HG02938 (cell line): ENCODE results near the gene RPS6KL1.
"Not testable (repeated sequence)": the region's sequence is repeated elsewhere in the genome, so short reads cannot be mapped to it uniquely, and the experiment has no call there.

Experiments used
- ATAC-seq: cut with Tn5 transposase; IDR thresholded peaks from one replicate; pipeline ENCODE4 v1.9.1; 2021; ENCODE audit warnings: mild to moderate bottlenecking, moderate library complexity; ENCODE audit not compliant: unreplicated experiment

Gene RPS6KL1

GRCh38 chr14:74936731-74937130 is 13.7 kb upstream of the RPS6KL1 start:
- ATAC-seq: no peak

- no peak for ATAC-seq
Observed at GRCh38 chr14:74936151-74936550, 13.1 kb upstream of the RPS6KL1 start.

DNA sequence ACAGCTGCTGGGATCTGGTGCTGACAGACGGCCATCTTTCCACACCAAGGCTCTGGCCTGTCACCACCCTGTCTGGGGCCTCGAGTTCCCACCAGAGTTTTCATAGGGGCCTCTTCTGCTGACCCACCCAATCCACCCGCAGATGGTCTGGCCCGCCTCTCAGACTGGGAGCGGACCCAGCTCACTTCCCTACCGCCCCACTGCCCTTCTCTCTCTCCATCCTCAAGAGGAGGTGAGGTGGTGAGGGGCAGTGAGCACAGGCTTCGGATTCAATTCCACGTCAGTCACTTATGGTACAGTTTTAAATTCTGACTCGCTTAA is 12.3 kb upstream of the RPS6KL1 start:
- ATAC-seq: no peak

DNA sequence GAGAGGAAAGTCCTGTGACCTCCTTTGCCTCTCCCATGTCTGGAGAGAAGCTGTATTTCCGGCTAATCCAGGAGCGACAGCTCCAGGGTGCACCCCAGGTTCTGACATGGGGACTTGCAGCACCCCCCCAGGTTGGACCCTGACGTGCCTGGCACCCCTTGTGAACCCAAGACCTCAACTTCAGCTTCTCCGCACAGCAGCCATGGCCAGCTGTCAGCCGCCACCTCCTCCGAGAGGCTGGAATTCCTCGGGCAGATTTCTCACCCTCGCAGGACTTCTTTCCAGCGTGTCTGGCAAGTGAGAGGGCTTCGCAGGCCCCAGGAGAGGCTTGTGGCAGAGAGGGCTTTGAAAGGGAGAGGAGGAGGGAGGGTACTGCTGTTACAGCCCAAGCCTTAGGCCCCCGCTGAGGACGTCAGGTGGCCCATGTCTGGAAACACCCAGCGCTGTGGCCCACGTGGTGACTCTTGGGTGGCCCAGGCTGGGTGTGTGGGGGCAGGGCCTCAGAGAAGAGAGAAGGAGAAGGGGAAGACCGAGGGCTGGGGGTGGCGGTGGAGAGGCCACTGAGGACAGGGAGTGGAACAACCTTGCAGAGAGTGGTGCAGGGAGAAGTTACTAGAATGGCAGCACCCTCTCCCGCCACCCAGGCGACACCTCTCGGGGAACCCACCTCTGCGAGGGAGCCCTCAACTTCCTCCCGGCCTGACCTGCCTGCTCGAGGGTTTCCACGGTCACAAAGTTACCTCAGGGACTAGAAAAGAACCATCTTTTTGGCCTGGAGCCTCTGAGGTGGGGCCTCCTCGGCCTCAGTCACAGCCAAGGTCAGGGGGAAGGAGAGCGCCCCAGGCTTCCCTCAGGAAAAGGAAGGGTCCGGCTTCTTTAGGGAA is 11.7 kb upstream of the RPS6KL1 start:
- no peak for ATAC-seq

GRCh38 chr14:74934041-74934440 is 11.0 kb upstream of the RPS6KL1 start:
- no peak for ATAC-seq

- not testable (repeated sequence) for ATAC-seq
Observed at GRCh38 chr14:74932936-74933335, 9.9 kb upstream of the RPS6KL1 start.

DNA sequence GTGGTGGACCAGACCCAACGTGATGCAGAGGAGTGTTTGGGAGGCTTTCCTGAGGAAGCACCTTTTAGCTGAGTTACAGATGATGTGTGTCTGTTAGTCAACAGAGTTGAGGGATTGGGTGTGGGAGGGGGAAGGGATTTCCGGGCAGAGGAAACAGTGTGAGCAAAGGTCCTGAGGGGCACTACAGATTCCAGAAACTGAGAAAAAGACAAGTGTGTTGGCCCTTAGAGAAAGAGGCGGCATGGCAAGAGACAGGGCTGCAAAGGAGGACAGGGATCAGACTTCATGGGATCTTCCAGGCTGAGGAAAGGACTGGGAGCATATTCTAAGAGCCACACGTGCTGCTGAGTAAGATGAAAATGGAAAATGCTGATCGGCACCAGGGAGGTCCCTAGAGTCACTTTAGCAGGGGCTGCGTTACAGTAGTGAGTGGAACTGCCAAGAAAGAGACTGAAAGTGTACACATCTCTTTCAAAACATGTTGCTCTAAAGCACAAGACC is 9.4 kb upstream of the RPS6KL1 start:
- ATAC-seq: no peak

DNA sequence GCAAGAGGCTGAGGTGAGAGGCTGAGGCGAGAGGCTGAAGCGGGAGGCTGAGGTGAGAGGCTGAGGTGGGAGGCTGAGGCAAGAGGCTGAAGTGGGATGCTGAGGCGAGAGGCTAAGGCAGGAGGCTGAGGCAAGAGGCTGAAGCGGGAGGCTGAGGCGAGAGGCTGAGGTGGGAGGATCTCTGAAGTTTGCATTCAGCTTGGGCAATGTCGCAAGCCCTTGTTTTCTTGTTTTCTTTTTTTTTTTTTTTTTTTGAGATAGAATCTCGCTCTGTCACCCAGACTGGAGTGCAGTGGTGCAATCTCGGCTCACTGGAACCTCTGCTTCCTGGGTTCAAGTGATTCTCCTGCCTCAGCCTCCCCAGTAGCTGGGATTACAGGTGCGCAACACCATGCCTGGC is 8.7 kb upstream of the RPS6KL1 start:
- ATAC-seq: not testable (repeated sequence)

DNA sequence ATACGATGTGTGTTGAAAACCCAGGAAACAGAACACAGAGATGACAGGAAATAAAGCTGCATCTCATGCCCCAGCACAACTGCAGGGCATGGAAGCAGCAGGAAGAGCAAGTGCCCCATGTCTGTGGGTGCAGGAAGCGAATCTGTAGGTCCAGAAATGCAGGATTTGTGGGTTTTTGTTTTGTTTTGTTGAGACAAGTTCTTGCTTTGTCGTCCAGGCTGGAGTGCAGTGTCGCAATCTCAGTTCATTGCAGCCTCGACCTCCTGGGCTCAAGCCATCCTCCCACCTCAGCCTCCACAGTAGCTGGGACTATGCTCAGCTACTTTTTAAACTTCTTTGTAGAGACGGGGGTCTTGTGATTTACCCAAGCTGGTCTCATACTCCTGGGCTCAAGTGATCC is 6.2 kb upstream of the RPS6KL1 start:
- ATAC-seq: no peak

- no peak for ATAC-seq
Observed at GRCh38 chr14:74927225-74927624, 4.2 kb upstream of the RPS6KL1 start.

DNA sequence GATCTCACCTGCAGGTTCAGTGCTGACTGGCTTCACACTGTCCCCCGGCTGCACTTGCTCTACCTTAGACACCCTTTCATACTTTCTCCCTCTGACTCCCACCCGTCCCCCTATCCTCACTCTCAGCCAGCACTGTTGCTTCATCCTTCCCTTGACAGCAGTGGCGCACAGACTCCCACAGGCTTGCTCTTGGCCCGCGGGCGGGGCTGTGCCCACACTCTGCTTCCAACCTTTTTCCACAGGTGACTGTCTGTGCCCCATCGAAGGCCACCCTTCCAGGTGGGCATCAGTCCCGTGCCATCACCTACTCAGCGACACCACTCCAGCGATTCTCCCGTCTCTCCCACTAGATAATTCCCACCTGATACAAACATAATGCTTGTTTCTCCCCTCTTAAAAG is 1.0 kb upstream of the RPS6KL1 start:
- ATAC-seq: no peak

GRCh38 chr14:74921987-74922751 is 891 bp downstream of the RPS6KL1 start:
- ATAC-seq: no peak

GRCh38 chr14:74921053-74921620 is 1.9 kb downstream of the RPS6KL1 start:
- ATAC-seq: no peak

DNA sequence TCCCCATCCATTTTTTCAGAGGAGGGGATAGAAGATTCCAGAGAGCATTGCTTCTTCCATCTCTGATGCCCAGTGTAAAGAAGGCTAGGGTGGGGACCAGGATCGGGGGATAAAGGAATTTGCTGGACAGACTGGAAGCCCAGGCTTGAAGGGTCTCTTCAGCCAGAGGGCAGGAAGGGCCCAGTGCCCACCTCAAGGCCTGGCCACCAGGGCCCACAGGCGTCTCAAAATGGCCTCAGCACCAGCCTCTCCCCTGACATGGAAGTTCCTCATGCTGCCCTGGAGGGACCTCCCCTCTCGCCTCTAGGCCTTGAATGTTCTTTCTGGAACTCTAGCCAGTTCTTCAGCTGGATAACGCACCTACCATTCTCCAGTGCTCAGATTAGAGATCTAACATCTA is 2.8 kb downstream of the RPS6KL1 start:
- no peak for ATAC-seq

DNA sequence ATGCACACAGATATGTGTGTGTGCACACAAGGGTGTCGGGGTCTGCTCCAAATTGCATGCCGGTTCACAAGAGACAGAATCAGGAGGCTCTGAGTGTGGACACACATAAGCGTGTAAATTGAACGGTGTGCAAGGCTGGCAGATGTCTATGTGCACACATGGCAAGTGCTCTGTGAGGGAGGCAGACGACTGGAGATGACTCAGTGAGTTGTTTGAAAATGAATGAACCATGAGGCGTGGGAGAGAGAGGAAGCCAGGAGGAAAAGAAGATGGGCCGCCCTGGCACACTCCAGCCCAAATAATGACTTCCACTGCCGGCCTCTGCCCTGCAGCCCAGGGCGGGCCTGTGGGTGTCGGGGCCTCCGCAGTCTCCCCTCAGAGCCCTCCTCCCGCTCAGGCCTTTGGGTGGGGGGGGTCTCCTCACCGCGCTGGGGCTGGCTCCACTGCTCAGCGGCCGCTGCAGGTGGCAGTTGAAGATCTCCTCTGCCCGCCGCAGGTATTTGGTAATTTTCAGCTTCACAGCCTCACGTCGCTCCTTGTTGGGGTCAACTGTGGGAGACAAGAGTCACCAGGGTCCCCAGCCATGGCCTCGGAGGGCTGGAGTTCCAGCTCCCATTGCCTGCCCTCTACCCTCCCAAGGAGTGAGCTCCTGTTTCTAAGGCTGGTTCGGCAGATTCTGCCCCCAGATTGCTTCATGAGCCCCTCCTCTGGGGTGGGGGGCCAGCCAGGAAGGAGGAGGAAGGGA is 3.5 kb downstream of the RPS6KL1 start:
- no peak for ATAC-seq

DNA sequence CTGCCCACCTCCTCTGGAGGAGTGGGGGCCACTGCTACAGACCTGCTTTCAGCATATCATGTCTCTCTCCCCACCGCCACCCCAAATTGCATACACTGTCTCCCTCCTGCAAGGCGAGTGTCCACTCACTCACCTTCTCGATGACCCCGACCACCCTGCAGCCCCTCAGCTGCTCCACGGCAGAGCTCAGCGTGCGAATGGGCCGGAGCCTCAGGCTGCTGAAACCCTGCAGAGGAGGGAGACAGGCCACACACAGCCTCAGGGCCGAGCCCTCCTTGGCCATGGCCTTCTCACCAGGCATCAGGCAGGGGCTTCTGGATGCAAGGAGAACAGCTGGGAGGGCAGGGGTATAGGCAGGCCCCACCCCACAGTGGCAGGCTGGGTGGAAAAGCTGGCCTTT is 4.7 kb downstream of the RPS6KL1 start:
- no peak for ATAC-seq

DNA sequence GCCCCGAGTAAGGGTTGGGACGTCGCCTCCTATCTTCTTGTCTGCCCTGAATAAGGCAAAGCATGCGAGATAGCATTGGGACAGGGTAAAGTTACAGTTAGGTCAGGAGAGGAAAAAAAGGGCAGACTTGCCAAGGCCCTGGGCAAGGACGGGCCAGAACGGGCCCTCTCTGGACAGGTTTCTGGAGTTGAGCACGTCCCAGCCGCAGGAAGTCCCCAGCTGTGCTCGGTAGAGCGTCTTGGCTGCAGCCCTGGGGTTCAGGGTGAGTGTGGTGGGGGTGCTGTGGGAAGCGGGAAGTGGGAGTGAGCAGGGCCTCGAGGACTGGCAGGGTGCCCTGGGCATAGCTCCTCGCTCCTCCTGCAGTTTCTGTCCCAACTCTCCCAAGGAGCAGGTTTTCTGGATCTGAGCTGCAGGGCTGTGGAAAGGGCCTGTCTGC is 5.4 kb downstream of the RPS6KL1 start:
- no peak for ATAC-seq

DNA sequence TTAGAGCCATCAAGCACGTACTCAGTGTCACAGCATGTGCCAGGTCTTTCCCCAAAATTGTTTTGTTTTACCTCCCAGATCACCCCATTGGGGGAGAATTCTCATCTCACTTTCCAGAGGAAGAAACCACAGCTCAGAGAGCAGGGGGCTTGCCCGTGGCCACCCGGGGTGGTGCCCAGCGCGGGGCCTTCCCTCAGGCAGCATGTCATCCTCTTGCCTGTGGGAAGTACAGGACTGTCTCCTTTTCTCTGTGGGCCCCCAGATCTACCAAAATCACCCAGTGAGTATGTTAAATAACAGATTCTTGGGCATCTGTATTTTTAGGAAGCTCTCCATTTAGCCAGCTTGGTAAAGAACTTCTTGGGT is 5.9 kb downstream of the RPS6KL1 start:
- ATAC-seq: no peak

DNA sequence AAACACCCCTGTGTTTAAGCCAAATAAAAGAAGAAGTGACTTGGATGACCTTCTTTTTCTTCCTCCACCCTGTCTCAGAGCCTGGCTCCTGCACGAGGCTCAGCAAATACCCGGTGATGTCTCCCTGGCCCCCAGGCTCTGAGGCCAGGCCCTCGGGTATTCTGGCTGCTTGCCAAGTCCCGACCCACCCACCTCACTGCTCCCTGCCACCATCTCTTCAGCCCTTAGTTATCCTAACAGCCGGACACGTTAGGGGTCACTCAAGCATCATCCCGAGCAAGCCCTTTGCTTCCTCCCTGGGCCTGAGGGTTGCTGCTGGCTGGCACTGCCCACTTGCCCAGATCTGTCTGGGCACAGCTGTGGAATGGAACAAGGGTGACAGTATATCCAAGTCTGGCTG is 7.2 kb downstream of the RPS6KL1 start:
- no peak for ATAC-seq

DNA sequence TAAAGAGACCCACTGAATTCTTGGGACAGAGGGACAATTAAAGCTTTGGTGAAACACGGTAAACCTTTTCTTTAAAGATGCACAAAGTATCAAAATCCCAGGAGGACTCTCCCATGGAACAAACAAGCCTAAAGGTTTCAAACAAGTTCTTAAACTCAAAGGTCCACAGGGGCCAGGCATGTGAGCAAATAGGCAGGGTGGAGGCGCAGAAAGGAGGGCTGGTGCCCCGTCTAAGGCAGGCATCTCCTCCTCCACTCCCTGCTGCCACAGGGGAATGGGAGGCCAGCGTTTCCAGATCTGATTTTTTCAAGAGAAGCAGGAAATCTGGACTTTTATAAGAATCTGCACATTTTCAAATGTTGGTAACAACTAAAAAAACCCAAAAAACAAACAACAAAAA is 7.6 kb downstream of the RPS6KL1 start:
- no peak for ATAC-seq

DNA sequence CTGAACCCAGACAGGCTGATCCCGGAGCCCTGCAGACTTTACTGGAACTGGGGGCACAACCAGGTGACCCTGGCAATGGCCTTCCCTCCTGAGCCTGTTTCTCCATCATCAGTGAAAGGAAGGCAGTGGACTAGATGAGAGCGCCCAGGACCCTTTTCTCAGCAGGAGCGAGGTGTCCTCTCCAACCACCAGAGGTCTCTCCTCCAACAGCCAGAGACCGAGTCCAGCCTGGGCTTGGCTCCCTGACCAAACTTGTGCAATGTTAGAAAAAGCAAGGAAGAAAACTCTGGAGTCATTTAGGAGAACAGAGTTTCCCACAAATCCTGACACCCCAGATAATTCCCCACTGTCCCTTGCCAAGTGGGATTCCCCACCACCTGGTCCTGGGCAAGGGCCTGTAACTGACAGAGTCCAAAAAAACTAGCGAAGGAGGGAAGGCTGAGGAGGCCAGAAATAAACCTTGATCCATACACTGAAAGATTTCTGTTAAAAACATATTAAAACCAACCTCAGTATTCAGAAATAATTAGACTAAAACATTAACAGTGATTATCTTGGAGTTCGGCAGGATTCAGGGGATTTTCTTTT is 9.0 kb downstream of the RPS6KL1 start:
- no peak for ATAC-seq
